Mesodermal cell (in vitro differentiated cells): Measurements from ENCODE around the gene CCNL2.

Experiments used
- H3K27ac ChIP-seq: 2 replicates; pipeline ENCODE4 v1.7.0; 2013; ENCODE audit warnings: mild to moderate bottlenecking, low read depth, low read length, moderate library complexity; ENCODE audit not compliant: severe bottlenecking
- H3K36me3 ChIP-seq: 2 replicates; pipeline ENCODE4 v1.7.1; 2013; ENCODE audit warnings: mild to moderate bottlenecking, low read length, moderate library complexity; ENCODE audit not compliant: control insufficient read depth, insufficient read depth
- H3K4me1 ChIP-seq: one replicate; pipeline ENCODE4 v1.7.1; 2013; ENCODE audit warnings: mild to moderate bottlenecking, low read length; ENCODE audit not compliant: insufficient read depth, control insufficient read depth, poor library complexity, severe bottlenecking
- H3K4me3 ChIP-seq: 2 replicates; pipeline ENCODE4 v1.7.0; 2013; ENCODE audit warnings: low read length, control low read depth, mild to moderate bottlenecking; ENCODE audit not compliant: insufficient read depth, poor library complexity, severe bottlenecking; ENCODE audit errors: extremely low read depth
- H3K9me3 ChIP-seq: 2 replicates; pipeline ENCODE4 v1.7.1; 2013; ENCODE audit warnings: mild to moderate bottlenecking, low read length, moderate library complexity; ENCODE audit not compliant: control insufficient read depth
- WGBS, 2 experiments: methylation state at CpG; one replicate each; pipeline ENCODE4 v1.1.5; 2013; ENCODE audit warnings: missing lambda C conversion rate in 2 of 2; ENCODE audit not compliant: insufficient coverage in 2 of 2; 5-methylcytosine and 5-hydroxymethylcytosine counted together

Gene CCNL2

GRCh38 chr1:1437033-1437903 is 38.1 kb upstream of the CCNL2 start:
- H3K9me3 ChIP-seq = no peaks in the 10 kb centered on the region
- WGBS, 2 experiments = 89 to 94% methylated on average over 21 to 31 of the region's 31 CpGs

GRCh38 chr1:1436630-1437032 is 37.5 kb upstream of the CCNL2 start:
- Histone ChIP-seq H3K4me1 (peaks cover 59% of the 10 kb centered on the region), H3K4me3 (peak overlapping the region; percentile 55), H3K27ac (no peak overlapping the region), H3K36me3 (peaks cover 9% of the 10 kb centered on the region), H3K9me3 (no peaks in the 10 kb centered on the region)
- 94 to 96% methylated on average over 7 of the region's 7 CpGs for WGBS, 2 experiments

More at GRCh38 chr1:1437033-1437903, 38.1 kb upstream of the CCNL2 start:
- Histone ChIP-seq H3K27ac (no peak overlapping the region), H3K4me1 (peaks cover 53% of the 10 kb centered on the region), H3K4me3 (no peak overlapping the region), H3K36me3 (peaks cover 9% of the 10 kb centered on the region)

GRCh38 chr1:1435911-1436629 is 36.9 kb upstream of the CCNL2 start:
- WGBS, 2 experiments = 18 to 23% methylated on average over 23 to 34 of the region's 40 CpGs

GRCh38 chr1:1435106-1435903 is 36.2 kb upstream of the CCNL2 start, which contains the start of gene VWA1:
VWA1 (plus strand) TSS chr1:1435690; CDS start chr1:1435749, 59 bp downstream.
- Histone ChIP-seq H3K27ac (peak within 1 kb of the TSS; percentile 93), H3K4me3 (peak within 1 kb of the TSS; percentile 55), H3K4me1 (peaks cover 71% of the 10 kb centered on the region), H3K9me3 (no peaks in the 10 kb centered on the region), H3K36me3 (peaks cover 3% of the 10 kb centered on the region)
- WGBS, 2 experiments = 8 to 15% methylated on average over 31 to 83 of the region's 89 CpGs

More at GRCh38 chr1:1435911-1436629, 36.9 kb upstream of the CCNL2 start:
- peaks cover 9% of the 10 kb centered on the region for H3K36me3 ChIP-seq
- H3K9me3 ChIP-seq = no peaks in the 10 kb centered on the region
- H3K4me1 ChIP-seq = peaks cover 65% of the 10 kb centered on the region
- H3K27ac ChIP-seq = no peak overlapping the region
- peak overlapping the region; percentile 55 for H3K4me3 ChIP-seq

- Histone ChIP-seq H3K4me1 (peaks cover 75% of the 10 kb centered on the region), H3K27ac (no peak overlapping the region), H3K9me3 (no peaks in the 10 kb centered on the region), H3K36me3 (peaks cover 3% of the 10 kb centered on the region), H3K4me3 (peak overlapping the region; percentile 55)
- WGBS, 2 experiments = 67 to 83% methylated on average over 4 of the region's 4 CpGs
Measured at GRCh38 chr1:1434824-1435105, 35.6 kb upstream of the CCNL2 start.

GRCh38 chr1:1434131-1434823 is 35.1 kb upstream of the CCNL2 start:
- H3K36me3 ChIP-seq = peaks cover 3% of the 10 kb centered on the region
- H3K4me1 ChIP-seq = peaks cover 80% of the 10 kb centered on the region
- no peak overlapping the region for H3K4me3 ChIP-seq
- no peaks in the 10 kb centered on the region for H3K9me3 ChIP-seq
- peak overlapping the region; percentile 93 for H3K27ac ChIP-seq
- 18 to 21% methylated on average over 20 to 31 of the region's 32 CpGs for WGBS, 2 experiments

- peak overlapping the region; percentile 93 for H3K27ac ChIP-seq
- H3K4me1 ChIP-seq = peaks cover 82% of the 10 kb centered on the region
- WGBS, 2 experiments = 18 to 23% methylated on average over 8 of the region's 12 CpGs
- H3K9me3 ChIP-seq = no peaks in the 10 kb centered on the region
- H3K36me3 ChIP-seq = peaks cover 3% of the 10 kb centered on the region
- H3K4me3 ChIP-seq = no peak overlapping the region
Measured at GRCh38 chr1:1433804-1434130, 34.6 kb upstream of the CCNL2 start.

- H3K4me3 ChIP-seq = no peak overlapping the region
- peak overlapping the region; percentile 93 for H3K27ac ChIP-seq
- H3K9me3 ChIP-seq = no peaks in the 10 kb centered on the region
- H3K36me3 ChIP-seq = peaks cover 3% of the 10 kb centered on the region
- 28 to 51% methylated on average over 19 to 20 of the region's 34 CpGs for WGBS, 2 experiments
- H3K4me1 ChIP-seq = peaks cover 79% of the 10 kb centered on the region
Measured at GRCh38 chr1:1432951-1433803, 34.0 kb upstream of the CCNL2 start.

- no peaks in the 10 kb centered on the region for H3K9me3 ChIP-seq
- H3K4me1 ChIP-seq = peaks cover 72% of the 10 kb centered on the region
- H3K27ac ChIP-seq = peak overlapping the region; percentile 93
- H3K36me3 ChIP-seq = no peaks in the 10 kb centered on the region
- H3K4me3 ChIP-seq = no peak overlapping the region
- WGBS, 2 experiments = 73 to 77% methylated on average over 17 to 28 of the region's 28 CpGs
Measured at GRCh38 chr1:1432274-1432950, 33.3 kb upstream of the CCNL2 start.
